Measurements from ENCODE around the gene SIK2.
"Not testable (repeated sequence)": the region's sequence is repeated elsewhere in the genome, so short reads cannot be mapped to it uniquely, and the experiment has no call there.

SIK2 gene

DNA sequence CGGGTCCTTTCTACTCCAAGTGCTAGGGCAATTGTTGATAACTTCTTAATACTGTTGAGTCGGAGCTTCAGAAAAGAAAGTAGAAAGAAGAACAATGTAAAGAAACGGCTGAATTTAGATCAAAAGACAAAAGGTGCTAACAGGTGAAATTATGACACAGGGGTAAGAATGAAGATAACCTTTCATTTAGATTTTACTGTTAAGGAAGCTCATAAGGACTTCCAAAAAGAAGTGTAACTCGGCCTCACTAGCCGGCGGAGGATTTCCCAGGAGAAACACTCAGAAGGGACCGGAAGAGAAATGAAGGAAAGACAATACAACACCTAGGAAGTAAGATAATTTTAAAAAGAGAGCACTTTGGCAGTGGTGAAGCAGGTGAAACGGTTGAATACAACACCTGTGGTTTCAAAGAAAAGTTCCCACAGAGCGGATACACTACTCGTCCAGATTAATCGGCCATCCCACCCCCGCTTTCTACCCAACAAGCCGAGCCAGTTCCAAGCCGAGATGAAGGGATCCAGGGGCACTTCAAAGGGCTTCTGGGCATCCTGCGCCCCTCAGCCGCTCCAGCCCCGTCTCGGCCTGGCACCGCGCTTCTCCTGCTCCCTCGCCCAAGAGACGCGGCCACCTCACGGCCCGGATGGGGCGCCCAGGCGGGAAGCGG, 163.2 kb downstream of the SIK2 start:
- peak; percentile 13 for DNase-seq

DNA sequence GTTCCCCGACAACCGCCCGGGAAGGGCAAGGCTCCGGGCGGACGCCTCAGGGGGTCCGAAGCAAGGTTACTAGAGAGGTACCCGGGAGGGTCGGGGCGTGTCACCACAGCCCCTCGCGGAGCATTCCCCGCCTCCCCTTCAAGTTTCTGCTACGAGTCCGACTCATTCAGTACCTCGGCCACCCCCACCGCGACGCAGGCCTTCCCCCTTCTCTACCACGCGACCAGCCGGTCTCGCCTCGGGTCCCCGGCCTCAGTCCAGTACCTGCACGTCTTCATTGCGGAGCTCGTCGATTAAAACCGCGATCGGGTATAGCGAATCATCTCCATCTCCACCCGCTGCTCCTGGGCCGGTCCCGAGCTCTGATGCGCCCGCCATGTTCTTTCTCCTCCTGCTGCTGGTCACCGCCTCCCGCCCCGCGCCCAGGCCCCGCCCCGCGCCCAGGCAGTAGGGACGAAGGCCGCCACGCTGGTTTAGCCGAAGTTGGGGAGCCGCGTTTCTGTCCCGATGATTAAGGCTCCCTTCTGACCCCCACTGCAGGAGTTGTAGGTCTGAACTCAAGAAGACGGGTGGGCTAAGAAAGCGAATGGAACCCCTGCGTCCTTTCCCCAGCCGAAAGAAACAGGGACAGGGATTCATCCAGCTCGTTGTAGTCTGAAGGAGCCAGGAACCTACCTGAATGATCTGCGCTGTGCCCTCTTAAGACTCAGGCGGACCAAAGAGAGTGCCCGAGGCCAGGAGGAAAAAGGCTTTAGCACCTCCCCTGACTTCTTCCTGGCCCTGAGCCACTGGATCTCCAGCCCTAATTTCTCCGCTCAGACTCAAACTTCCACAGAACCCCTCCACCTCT, 164.0 kb downstream of the SIK2 start, which contains the start of gene PPP2R1B:
Gene PPP2R1B, minus strand, starts transcription at position 406 of the 850 bp plus-strand sequence. Its CDS starts 28 bp downstream, at position 378.
- peak; percentile 84 for DNase-seq

DNA sequence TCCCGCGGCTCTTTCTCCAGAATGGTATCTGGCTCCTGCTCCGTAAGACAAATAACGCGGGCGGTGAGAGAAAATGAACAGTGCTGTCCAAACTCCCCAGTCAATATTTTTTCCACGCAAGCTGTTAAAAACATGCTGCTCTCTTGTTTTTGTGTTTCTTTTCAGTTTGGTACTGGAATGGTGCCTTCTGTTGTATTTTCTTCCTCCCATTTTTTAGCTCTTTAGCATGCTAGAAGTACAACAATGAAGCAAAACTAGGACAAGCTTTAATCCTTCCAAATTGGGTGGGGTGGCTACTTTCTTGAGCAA, 164.5 kb downstream of the SIK2 start:
- DNase-seq = no peak

DNA sequence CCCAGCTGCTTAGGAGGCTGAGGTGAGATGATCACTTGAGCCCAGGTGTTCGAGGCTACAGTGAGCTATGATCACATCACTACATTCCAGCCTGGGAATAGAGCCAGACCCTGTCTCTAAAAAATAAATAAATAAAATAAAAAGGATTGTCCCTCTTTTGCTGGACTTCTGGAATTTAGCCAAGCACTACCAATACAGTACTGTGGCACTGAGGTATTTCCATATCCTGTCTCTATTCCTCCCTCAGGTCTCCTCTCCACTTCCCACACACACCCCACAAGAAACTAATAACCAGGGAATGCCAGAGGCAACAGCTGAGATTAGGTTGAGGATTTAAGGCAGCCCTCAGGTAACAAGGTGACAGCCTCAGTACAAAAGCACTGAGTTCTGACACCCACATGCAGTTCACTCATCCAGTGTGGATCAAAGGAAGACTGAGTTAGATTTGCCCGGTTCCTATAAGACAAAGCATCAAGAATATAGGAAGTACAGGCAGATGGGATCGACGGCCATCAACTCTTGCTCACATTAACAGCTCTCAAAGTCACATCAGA, 168.4 kb downstream of the SIK2 start:
- DNase-seq = no peak

DNA sequence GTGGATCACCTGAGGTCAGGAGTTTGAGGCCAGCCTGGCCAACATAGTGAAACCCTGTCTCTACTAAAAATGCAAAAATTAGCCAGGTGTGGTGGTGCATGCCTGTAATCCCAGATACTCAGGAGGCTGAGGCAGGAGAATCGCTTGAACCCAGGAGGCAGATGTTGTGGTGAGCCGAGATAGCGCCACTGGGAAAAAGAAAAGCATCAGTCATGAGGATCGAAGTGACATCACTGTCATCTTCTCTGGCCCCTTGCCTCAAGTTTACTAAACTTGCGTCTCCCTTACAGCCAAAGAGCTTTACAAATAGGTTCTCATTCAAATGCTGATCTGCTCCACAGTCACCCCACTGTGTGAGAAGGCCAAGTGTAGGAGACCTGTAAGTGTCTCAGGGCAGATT, 169.0 kb downstream of the SIK2 start:
- not testable (repeated sequence) for DNase-seq

DNA sequence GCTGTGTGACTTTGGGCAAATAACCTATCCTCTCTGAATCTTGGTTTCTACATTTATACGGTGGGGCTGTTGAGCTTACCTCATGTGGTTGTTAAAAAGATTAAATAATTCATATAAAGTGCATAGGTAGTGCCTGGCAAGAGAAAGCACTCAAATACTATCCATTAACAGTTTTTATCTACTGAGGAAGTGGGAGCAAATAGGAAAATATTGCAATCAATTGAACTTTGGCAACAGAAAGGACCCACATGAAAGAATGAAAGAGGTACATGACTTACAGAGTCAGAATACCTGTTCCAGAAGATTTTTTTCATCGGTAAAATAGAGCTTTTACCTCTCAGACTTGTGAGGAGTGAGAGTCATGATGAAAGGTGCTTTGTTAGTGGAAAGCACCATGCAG, 170.3 kb downstream of the SIK2 start:
- DNase-seq = no peak

DNA sequence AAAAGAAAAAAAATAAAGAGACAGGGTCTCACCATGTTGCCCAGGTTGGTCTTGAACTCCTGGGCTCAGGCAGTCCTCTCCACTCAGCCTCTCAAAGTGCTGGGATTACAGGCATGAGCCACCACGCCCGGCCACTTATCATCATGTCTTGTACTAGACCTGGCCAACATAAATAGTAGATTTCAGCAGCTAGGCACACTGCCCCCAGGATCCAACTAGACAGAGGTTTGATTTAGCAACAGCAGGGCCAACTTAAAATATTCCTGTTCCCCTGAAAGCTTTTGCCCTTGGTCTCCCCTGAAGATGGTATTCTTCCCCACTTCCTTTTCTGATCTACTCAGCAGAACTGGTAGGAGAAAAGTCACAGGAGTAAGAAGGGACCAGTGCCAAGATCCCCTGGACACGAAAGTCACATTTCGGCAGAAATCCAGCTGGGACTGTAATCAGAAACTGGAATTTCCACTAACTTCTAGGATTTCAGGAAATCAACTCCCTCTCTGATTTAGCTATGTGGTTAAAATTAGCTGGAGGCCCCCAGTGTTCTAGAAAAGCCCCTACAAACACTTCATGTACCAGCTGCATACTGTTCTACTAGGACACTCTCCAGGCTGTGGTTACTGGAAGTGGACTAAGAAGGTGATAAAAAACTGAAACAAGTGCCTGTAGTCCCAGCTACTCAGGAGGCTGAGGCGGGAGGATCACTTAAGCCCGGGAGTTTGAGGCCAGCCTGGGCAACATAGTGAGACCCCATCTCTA, 172.9 kb downstream of the SIK2 start:
- DNase-seq = no peak

DNA sequence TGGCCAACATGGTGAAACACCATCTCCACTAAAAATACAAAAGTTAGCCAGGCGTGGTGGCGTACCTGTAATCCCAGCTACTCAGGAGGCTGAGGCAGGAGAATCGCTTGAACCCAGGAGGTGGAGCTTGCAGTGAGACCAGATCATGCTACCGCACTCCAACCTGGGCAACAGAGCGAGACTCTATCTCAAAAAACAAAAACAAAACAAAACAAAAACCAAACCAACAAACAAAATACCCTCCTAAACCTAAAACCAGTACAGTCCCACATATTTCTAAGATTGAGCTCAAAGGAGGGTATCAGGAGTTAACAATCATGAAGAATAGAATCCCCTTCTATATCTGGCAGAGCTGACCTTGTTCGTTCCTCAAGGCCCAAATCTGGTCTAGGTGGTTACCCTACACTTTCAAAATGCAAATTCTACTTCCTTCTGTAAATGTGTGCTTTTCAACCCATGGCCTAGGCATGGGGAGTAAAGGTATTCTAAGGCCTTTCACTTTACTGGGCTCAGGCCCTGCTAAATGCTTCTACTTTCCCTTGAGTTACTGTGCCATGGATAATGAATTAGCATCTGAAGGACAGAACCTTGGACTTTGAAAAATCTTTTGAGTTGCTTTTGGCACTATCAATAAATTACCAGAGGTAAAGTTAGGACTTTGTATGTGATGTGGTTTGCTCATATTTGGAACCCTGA, 174.3 kb downstream of the SIK2 start:
- DNase-seq = no peak

DNA sequence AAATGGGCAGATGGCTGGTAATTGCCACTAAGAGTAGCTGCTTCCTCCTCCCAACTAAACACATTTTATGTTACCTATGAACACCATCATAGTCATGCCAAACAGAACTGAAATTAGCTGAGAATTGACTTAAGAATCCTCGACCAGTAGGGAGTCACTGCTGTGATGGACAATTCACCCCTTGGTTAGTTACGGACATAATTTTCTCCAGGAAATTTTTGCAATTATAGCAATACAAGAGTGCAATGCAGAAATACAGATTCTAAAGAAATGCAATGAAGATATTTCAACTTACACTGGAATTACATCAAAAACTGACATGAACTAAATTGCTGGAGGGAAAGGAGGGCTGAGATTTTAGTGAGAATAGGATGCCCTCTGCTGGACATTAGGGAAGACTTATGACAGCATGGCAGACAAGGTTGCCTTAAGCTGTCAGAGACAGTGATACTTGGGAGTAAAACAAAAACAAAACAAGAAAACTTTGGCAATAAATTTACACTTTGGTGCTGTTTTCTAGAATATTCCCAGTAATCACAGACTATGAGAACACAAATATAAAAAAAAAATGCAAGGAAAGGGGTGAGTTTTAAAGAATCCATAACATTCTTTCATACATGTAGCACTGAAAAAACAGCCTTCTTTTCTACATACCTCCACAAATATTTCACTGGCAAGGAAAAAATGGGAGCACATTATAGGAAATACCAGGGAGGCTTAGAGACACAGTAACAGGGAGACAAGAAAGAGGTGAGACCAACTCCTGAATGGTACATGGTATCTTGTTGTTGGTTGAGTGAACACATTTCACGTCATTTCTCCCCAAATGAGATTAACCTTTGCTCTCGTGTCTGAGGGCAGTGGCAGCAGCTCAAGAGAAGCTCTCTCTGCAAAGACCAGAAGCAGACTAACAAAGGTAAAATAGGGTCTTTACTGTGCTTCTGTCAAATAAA, 175.1 kb downstream of the SIK2 start:
- DNase-seq = peak; percentile 72

DNA sequence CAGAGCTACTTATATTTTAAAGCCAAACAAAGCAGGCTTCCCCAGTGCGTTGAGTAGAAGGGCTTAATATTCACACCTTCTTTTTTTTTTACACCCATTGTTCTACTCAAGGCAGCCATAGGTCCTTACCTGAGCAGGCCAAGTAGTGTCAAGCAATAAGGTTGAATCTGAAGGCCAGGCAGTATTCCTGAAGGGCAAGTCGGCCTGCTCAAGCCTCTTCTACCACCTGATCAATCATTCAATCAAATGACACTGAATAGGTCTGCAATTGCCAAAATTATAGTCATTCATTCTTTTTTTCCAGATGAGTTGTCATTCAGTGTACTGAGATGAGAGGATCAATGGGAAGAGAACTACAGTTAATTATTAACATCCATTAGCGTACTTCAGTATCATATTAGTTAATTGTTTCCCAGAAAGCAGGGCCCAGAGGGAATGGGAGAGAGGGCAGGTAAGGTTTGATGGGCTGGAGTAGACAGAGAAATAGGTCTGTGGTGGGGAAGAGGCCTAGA, 175.9 kb downstream of the SIK2 start:
- no peak for DNase-seq

DNA sequence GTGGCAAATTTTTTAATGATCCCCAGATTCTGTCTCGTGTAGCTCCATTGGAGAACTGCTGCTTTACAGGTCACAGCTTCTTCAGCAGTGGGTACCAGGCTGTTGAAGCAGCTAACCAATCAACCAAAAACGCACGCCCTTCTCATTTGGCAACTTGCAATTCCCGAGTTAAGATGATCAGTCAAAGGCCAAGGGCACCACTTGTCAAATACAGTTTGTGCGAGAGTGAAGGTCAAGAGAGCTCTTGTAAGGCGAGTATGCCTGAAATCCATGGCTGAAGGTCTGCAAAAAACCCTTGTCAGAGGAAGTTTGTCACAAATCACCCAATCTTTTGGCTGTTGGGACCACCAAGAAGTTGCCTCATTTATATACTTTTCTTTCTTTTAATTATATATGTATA, 176.9 kb downstream of the SIK2 start:
- no peak for DNase-seq
